ENCODE results near the gene LNP1. TPM values are rescaled to one million over a fixed set of nuclear protein-coding genes. Genes with fewer than 3 reads are reported as not detected.
A peak's percentile ranks its signal among the peaks of the same experiment; 100 is the strongest.

The LNP1 gene
- total and polyA plus RNA-seq, 9 of the 15 experiments (the other 6 are each of a cell fraction or from before 2014, with no cell fraction given) = 1.9 to 5.2 (median 4.5) TPM

- TF ChIP-seq SIN3B (IDR thresholded peaks at IDR 0.05; ENCODE audit: low read depth) (peak; percentile 47; the same call in 1 of the 2 replicates), BMI1 (IDR thresholded peaks at IDR 0.05; ENCODE audit: low read length) (no peak), BRF2 (IDR thresholded peaks at IDR 0.05; ENCODE audit: borderline replicate concordance, insufficient read depth, insufficient read length) (no peak), AFF1 (IDR thresholded peaks at IDR 0.05; ENCODE audit: low read depth in 1 of 2, partially characterized antibody in 2 of 2) (peak; percentile 18 to 38), NR2C1 (IDR thresholded peaks at IDR 0.05) (peak; percentile 99), NR2C1 (tag; IDR thresholded peaks at IDR 0.05) (peak; percentile 99), ZFX (CRISPR knock-in tag; IDR thresholded peaks at IDR 0.05) (peak; percentile 63), JUND (IDR thresholded peaks at IDR 0.05; ENCODE audit: borderline replicate concordance, low read depth, low read length) (0 out of 2 replicates have a peak, but pooled peaks have one; percentile 30), JUND (tag; IDR thresholded peaks at IDR 0.05; ENCODE audit: borderline replicate concordance, low read depth, low read length) (0 out of 3 replicates have a peak, but pooled peaks have one; percentile 11), ZBTB11 (CRISPR knock-in tag; IDR thresholded peaks at IDR 0.05) (peak in 2 of 3 experiments; percentile 26 to 90; a peak in 2 of 6 replicates), HDAC8 (tag; IDR thresholded peaks at IDR 0.05) (no peak), FOS (IDR thresholded peaks at IDR 0.05; ENCODE audit: extremely low read depth, insufficient read length) (peak; percentile 12), ILF3 (IDR thresholded peaks at IDR 0.05; ENCODE audit: borderline replicate concordance) (no peak), SMARCA4 (IDR thresholded peaks at IDR 0.05) (0 out of 2 replicates have a peak, but pooled peaks have one; percentile 24), NCOA1 (IDR thresholded peaks at IDR 0.05; ENCODE audit: low read depth) (peak; percentile 25; the same call in 1 of the 2 replicates), PTTG1 (tag; IDR thresholded peaks at IDR 0.05; ENCODE audit: low read depth) (no peak), HDAC1 (IDR thresholded peaks at IDR 0.05) (peak in 1 of 2 experiments; percentile 88; a peak in 2 of 4 replicates), MAZ (CRISPR knock-in tag; conservative IDR thresholded peaks at IDR 0.05 in 1 of 2, IDR thresholded peaks at IDR 0.05 in 1 of 2) (peak; percentile 48 to 53; a peak in 2 of 4 replicates)
Measured at GRCh38 chr3:100400780-100401673, at the start of gene LNP1, which contains the start of gene TOMM70 (continued).

Measured in K562 (cell line).